DOHH2 (cell line): ENCODE measurements around the gene ESYT2.

Experiments
- H3F3A ChIP-seq: fragments of 200-600 bp; sonication (generic), shearing (Covaris generic); 2 replicates; pipeline ENCODE4 v1.6.0; 2016; ENCODE audit warnings: antibody characterized with exemption, mild to moderate bottlenecking; ENCODE audit not compliant: control insufficient read depth, insufficient read depth
- H3K27ac ChIP-seq: fragments of 200-600 bp; sonication (generic); 2 replicates; pipeline ENCODE4 v1.5.1; 2014; ENCODE audit warnings: low read depth, mild to moderate bottlenecking, low read length, moderate library complexity
- H3K27me3 ChIP-seq: fragments of 200-600 bp; sonication (generic); 2 replicates; pipeline ENCODE4 v1.6.1; 2014; ENCODE audit warnings: mild to moderate bottlenecking, low read length, mixed read lengths; ENCODE audit not compliant: control insufficient read depth
- H3K36me3 ChIP-seq: fragments of 200-600 bp; sonication (generic); 2 replicates; pipeline ENCODE4 v1.6.1; 2014; ENCODE audit warnings: mild to moderate bottlenecking, low read length, moderate library complexity, mixed read lengths; ENCODE audit not compliant: control insufficient read depth
- H3K4me1 ChIP-seq: fragments of 200-600 bp; sonication (generic); 2 replicates; pipeline ENCODE4 v1.6.1; 2014; ENCODE audit warnings: mild to moderate bottlenecking, low read length, mixed read lengths; ENCODE audit not compliant: control insufficient read depth
- H3K4me2 ChIP-seq: fragments of 200-600 bp; sonication (generic); 2 replicates; pipeline ENCODE4 v1.6.0; 2014; ENCODE audit warnings: mild to moderate bottlenecking, low read length, moderate library complexity
- H3K4me3 ChIP-seq: fragments of 200-600 bp; sonication (generic); 2 replicates; pipeline ENCODE4 v1.5.1; 2014; ENCODE audit warnings: mild to moderate bottlenecking, low read length, mixed read lengths
- H3K79me2 ChIP-seq: fragments of 200-600 bp; sonication (generic); 2 replicates; pipeline ENCODE4 v1.6.1; 2014; ENCODE audit warnings: mild to moderate bottlenecking, low read length, mixed read lengths; ENCODE audit not compliant: control insufficient read depth
- H3K9me2 ChIP-seq: fragments of 200-600 bp; sonication (generic); replicated peaks from 2 replicates; pipeline ENCODE4 v1.6.1; 2014; ENCODE audit warnings: mild to moderate bottlenecking, low read length, mixed read lengths; ENCODE audit not compliant: control insufficient read depth
- H3K9me3 ChIP-seq: fragments of 200-600 bp; sonication (generic); 2 replicates; pipeline ENCODE4 v1.6.1; 2014; ENCODE audit warnings: antibody characterized with exemption, low read length, mixed read lengths; ENCODE audit not compliant: control insufficient read depth, insufficient read depth
- H4K20me1 ChIP-seq: fragments of 200-600 bp; sonication (generic); 2 replicates; pipeline ENCODE4 v1.6.0; 2014; ENCODE audit warnings: low read depth, mild to moderate bottlenecking, antibody characterized with exemption, low read length, moderate library complexity; ENCODE audit not compliant: control insufficient read depth, insufficient read depth
- EZH2phosphoT487 ChIP-seq: fragments of 200-600 bp; sonication (generic); IDR thresholded peaks from 2 replicates; pipeline ENCODE4 v1.6.1; 2017; ENCODE audit warnings: borderline replicate concordance, mild to moderate bottlenecking, antibody characterized with exemption, low read length, moderate library complexity, mixed read lengths
- TF ChIP-seq, protein P1 (sequence below): fragments of 200-600 bp; sonication (generic); IDR thresholded peaks from one replicate; pipeline ENCODE4 v1.5.1; 2014; ENCODE audit warnings: antibody characterized with exemption, mild to moderate bottlenecking, low read depth, low read length; ENCODE audit not compliant: poor library complexity, severe bottlenecking

The ESYT2 gene

GRCh38 chr7:158751199-158751598, 78.1 kb downstream of the ESYT2 start:
- Histone ChIP-seq H3K79me2 (no peaks in the 10 kb centered on the region), H4K20me1 (no peaks in the 10 kb centered on the region), H3K4me3 (no peak overlapping the region), H3K27ac (no peak overlapping the region), H3K4me2 (no peak overlapping the region), H3K9me2 (no peaks in the 10 kb centered on the region), H3K4me1 (no peaks in the 10 kb centered on the region), H3K9me3 (no peaks in the 10 kb centered on the region), H3K27me3 (no peaks in the 10 kb centered on the region), H3K36me3 (peaks cover 12% of the 10 kb centered on the region; the same call in 1 of the 2 replicates), H3F3A (no peaks in the 10 kb centered on the region)
- TF ChIP-seq, protein P1, sequence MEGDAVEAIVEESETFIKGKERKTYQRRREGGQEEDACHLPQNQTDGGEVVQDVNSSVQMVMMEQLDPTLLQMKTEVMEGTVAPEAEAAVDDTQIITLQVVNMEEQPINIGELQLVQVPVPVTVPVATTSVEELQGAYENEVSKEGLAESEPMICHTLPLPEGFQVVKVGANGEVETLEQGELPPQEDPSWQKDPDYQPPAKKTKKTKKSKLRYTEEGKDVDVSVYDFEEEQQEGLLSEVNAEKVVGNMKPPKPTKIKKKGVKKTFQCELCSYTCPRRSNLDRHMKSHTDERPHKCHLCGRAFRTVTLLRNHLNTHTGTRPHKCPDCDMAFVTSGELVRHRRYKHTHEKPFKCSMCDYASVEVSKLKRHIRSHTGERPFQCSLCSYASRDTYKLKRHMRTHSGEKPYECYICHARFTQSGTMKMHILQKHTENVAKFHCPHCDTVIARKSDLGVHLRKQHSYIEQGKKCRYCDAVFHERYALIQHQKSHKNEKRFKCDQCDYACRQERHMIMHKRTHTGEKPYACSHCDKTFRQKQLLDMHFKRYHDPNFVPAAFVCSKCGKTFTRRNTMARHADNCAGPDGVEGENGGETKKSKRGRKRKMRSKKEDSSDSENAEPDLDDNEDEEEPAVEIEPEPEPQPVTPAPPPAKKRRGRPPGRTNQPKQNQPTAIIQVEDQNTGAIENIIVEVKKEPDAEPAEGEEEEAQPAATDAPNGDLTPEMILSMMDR, result no peak
- TF ChIP-seq EZH2phosphoT487, result no peak

DNA sequence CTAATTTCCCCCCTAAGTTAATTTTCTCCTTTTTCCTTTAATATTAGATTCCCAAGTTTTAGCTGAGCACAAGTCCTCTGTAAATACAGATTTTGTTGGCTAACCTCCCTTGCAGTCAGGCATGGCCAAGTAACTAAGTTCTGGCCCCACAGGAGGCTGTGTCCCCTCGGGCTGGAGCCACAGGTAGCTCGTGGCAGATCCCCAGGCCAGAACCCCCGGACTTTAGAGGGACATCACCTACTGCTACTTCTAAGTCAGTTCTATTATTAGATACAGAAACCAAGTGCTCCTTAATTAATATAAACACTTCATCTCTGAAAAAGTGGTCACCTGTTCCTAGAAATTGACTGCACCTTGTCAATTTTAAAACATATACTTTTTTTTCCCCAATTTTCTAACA, 78.6 kb downstream of the ESYT2 start:
- Histone ChIP-seq H3K9me2 (no peaks in the 10 kb centered on the region), H3K27me3 (no peaks in the 10 kb centered on the region), H4K20me1 (no peaks in the 10 kb centered on the region), H3K36me3 (peaks cover 12% of the 10 kb centered on the region; the same call in 1 of the 2 replicates), H3K4me2 (no peak overlapping the region), H3K4me1 (no peaks in the 10 kb centered on the region), H3K9me3 (no peaks in the 10 kb centered on the region), H3K27ac (no peak overlapping the region), H3F3A (no peaks in the 10 kb centered on the region), H3K4me3 (no peak overlapping the region), H3K79me2 (no peaks in the 10 kb centered on the region)
- TF ChIP-seq, protein P1, result no peak
- no peak for TF ChIP-seq EZH2phosphoT487

GRCh38 chr7:158749396-158749795, 79.9 kb downstream of the ESYT2 start:
- Histone ChIP-seq H3K9me3 (no peaks in the 10 kb centered on the region), H3K4me3 (no peak overlapping the region), H3K27me3 (no peaks in the 10 kb centered on the region), H3F3A (no peaks in the 10 kb centered on the region), H3K36me3 (peaks cover 7% of the 10 kb centered on the region; the same call in 1 of the 2 replicates), H3K9me2 (no peaks in the 10 kb centered on the region), H3K4me2 (no peak overlapping the region), H3K79me2 (no peaks in the 10 kb centered on the region), H3K4me1 (no peaks in the 10 kb centered on the region), H3K27ac (no peak overlapping the region), H4K20me1 (no peaks in the 10 kb centered on the region)
- TF ChIP-seq EZH2phosphoT487, result no peak

DNA sequence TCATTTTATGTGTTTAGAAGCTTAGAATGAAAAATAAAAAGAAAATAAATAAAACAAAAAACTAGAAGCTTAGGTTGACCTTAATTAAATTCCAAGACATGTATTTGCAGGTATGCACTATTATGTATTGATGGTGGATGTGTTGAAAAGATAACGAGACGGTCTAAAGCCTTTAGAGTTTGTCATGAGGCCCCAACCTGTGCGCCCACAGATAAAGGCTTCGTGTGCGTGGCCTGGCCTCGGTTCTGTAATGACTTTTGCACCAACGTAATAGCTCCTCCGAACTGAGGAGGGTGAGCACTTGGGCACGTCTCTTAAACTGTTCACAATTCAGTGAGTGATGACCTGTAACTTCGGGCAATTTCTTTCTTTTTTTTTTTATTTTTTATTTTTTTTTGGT, 81.0 kb downstream of the ESYT2 start:
- no peaks in the 10 kb centered on the region for H3K4me1 ChIP-seq
- no peaks in the 10 kb centered on the region for H3K27me3 ChIP-seq
- H3F3A ChIP-seq, result no peaks in the 10 kb centered on the region
- no peak overlapping the region for H3K4me3 ChIP-seq
- H3K79me2 ChIP-seq, result no peaks in the 10 kb centered on the region
- no peaks in the 10 kb centered on the region for H3K9me3 ChIP-seq
- peaks cover 11% of the 10 kb centered on the region; the same call in 1 of the 2 replicates for H3K36me3 ChIP-seq
- H4K20me1 ChIP-seq, result no peaks in the 10 kb centered on the region
- H3K27ac ChIP-seq, result no peak overlapping the region
- no peaks in the 10 kb centered on the region for H3K9me2 ChIP-seq
- TF ChIP-seq EZH2phosphoT487, result no peak
- TF ChIP-seq, protein P1, result no peak
- no peak overlapping the region for H3K4me2 ChIP-seq
